Loucy (cell line): ENCODE results near the gene MAB21L1.

ENCODE experiments used
- CTCF ChIP-seq: fragments of 200-600 bp; sonication (generic); conservative IDR thresholded peaks from 2 replicates; pipeline ENCODE4 v1.5.1; 2014; ENCODE audit warnings: mild to moderate bottlenecking, antibody characterized with exemption, low read length
- EZH2phosphoT487 ChIP-seq: fragments of 200-600 bp; IDR thresholded peaks from 2 replicates; pipeline ENCODE4 v1.6.1; 2018; ENCODE audit warnings: antibody characterized with exemption, mild to moderate bottlenecking, moderate library complexity, borderline replicate concordance

GRCh38 chr13:35496006-35496405, 19.5 kb upstream of the MAB21L1 start:
- no peak for TF ChIP-seq CTCF
- no peak for TF ChIP-seq EZH2phosphoT487
